Stimulated activated CD4-positive, alpha-beta T cell treated with anti-CD3 and anti-CD28 coated beads, TNF-alpha, amount 100 ng/mL, for 4 hours (primary cell): Measurements from ENCODE around the gene CDY1B.
"Not testable (repeated sequence)": the region's sequence is repeated elsewhere in the genome, so short reads cannot be mapped to it uniquely, and the experiment has no call there.

ENCODE experiments used
- DNase-seq, 3 experiments: peaks; one replicate each; pipeline ENCODE4 v3.0.0-alpha.2; 2020; ENCODE audit warnings: low read depth in 3 of 3

The CDY1B gene

GRCh38 chrY:24047919-24048318 lies at the start of gene CDY1B:
Gene CDY1B (minus strand): TSS chrY:24048019. CDS start chrY:24047688, 331 bp downstream.
- not testable (repeated sequence) for DNase-seq

- not testable (repeated sequence) for DNase-seq
These were observed 1.7 kb upstream of the CDY1B start for GRCh38 chrY:24049525-24049924.

GRCh38 chrY:24043209-24043608 lies 4.6 kb downstream of the CDY1B start:
- DNase-seq = not testable (repeated sequence)

- not testable (repeated sequence) for DNase-seq
These were observed 8.7 kb downstream of the CDY1B start for GRCh38 chrY:24039008-24039718.

- DNase-seq = not testable (repeated sequence)
These were observed 21.4 kb downstream of the CDY1B start for GRCh38 chrY:24026212-24027103.
